ENCODE measurements around the gene CD34. TPM values are rescaled to one million over a fixed set of nuclear protein-coding genes. Genes with fewer than 3 reads are reported as not detected.
"Not testable (repeated sequence)": the region's sequence is repeated elsewhere in the genome, so short reads cannot be mapped to it uniquely, and the experiment has no call there.

The CD34 gene
- polyA plus RNA-seq, 3 donors from 2014 or later = not detected

- peaks cover 0 to 8% (median 6%) of the 10 kb centered on the region in 3 donors for H3K27me3 Mint-ChIP-seq (ENCODE audit: low read depth in 3 of 3)
- no peak overlapping the region for H3K4me3 Mint-ChIP-seq
- DNase-seq = no peak
- H3K36me3 Mint-ChIP-seq = no peaks in the 10 kb centered on the region
- no peak overlapping the region for H3K27ac Mint-ChIP-seq
- peaks cover 33% of the 10 kb centered on the region in 2 donors for H3K4me1 Mint-ChIP-seq
- H3K9me3 Mint-ChIP-seq = no peaks in the 10 kb centered on the region
Measured at GRCh38 chr1:207887542-207888201, 23.3 kb downstream of the CD34 start.

GRCh38 chr1:207886227-207886626 lies 24.7 kb downstream of the CD34 start:
- peak overlapping the region in 1 of 6 donors; percentile 13 for H3K27ac Mint-ChIP-seq
- H3K4me1 Mint-ChIP-seq = peaks cover 41 to 43% of the 10 kb centered on the region in 2 donors
- peaks cover 0 to 8% (median 6%) of the 10 kb centered on the region in 3 donors for H3K27me3 Mint-ChIP-seq (ENCODE audit: low read depth in 3 of 3)
- no peak for DNase-seq
- no peaks in the 10 kb centered on the region for H3K36me3 Mint-ChIP-seq
- H3K9me3 Mint-ChIP-seq = no peaks in the 10 kb centered on the region
- no peak overlapping the region for H3K4me3 Mint-ChIP-seq

GRCh38 chr1:207885129-207886032 lies 25.5 kb downstream of the CD34 start:
- peak overlapping the region in 3 of 5 donors; percentile 9 to 36 (median 34) for H3K4me3 Mint-ChIP-seq
- peaks cover 41 to 43% of the 10 kb centered on the region in 2 donors for H3K4me1 Mint-ChIP-seq
- peak overlapping the region; percentile 44 to 99 (median 86) for H3K27ac Mint-ChIP-seq
- H3K9me3 Mint-ChIP-seq = no peaks in the 10 kb centered on the region
- peaks cover 0 to 8% (median 8%) of the 10 kb centered on the region in 3 donors for H3K27me3 Mint-ChIP-seq (ENCODE audit: low read depth in 3 of 3)
- no peaks in the 10 kb centered on the region for H3K36me3 Mint-ChIP-seq
- peak; percentile 62 to 70 (median 66) for DNase-seq

- H3K27ac Mint-ChIP-seq = peak overlapping the region; percentile 91 to 99 (median 96)
- DNase-seq = no peak
- peaks cover 0 to 8% (median 6%) of the 10 kb centered on the region in 3 donors for H3K27me3 Mint-ChIP-seq (ENCODE audit: low read depth in 3 of 3)
- peaks cover 41 to 43% of the 10 kb centered on the region in 2 donors for H3K4me1 Mint-ChIP-seq
- H3K9me3 Mint-ChIP-seq = no peaks in the 10 kb centered on the region
- H3K36me3 Mint-ChIP-seq = no peaks in the 10 kb centered on the region
- peak overlapping the region; percentile 84 to 92 (median 88) for H3K4me3 Mint-ChIP-seq
Measured at GRCh38 chr1:207884266-207885029, 26.5 kb downstream of the CD34 start.

GRCh38 chr1:207883660-207884250 lies 27.2 kb downstream of the CD34 start:
- peaks cover 41 to 43% of the 10 kb centered on the region in 2 donors for H3K4me1 Mint-ChIP-seq
- peak overlapping the region; percentile 84 to 92 (median 88) for H3K4me3 Mint-ChIP-seq
- H3K9me3 Mint-ChIP-seq = no peaks in the 10 kb centered on the region
- no peak for DNase-seq
- H3K27me3 Mint-ChIP-seq (ENCODE audit: low read depth in 3 of 3) = peaks cover 0 to 6% (median 5%) of the 10 kb centered on the region in 3 donors
- no peaks in the 10 kb centered on the region for H3K36me3 Mint-ChIP-seq
- H3K27ac Mint-ChIP-seq = peak overlapping the region; percentile 91 to 99 (median 96)

- peaks cover 38 to 43% of the 10 kb centered on the region in 2 donors for H3K4me1 Mint-ChIP-seq
- no peaks in the 10 kb centered on the region for H3K9me3 Mint-ChIP-seq
- peak; percentile 35 to 56 (median 52) for DNase-seq
- H3K27me3 Mint-ChIP-seq (ENCODE audit: low read depth in 3 of 3) = peaks cover 0 to 5% (median 5%) of the 10 kb centered on the region in 3 donors
- peak overlapping the region; percentile 91 to 99 (median 96) for H3K27ac Mint-ChIP-seq
- no peaks in the 10 kb centered on the region for H3K36me3 Mint-ChIP-seq
- H3K4me3 Mint-ChIP-seq = peak overlapping the region; percentile 84 to 92 (median 88)
Measured at GRCh38 chr1:207883104-207883651, 27.7 kb downstream of the CD34 start.

GRCh38 chr1:207882692-207883091 lies 28.2 kb downstream of the CD34 start:
- Mint-ChIP-seq H3K9me3 (no peaks in the 10 kb centered on the region), H3K27ac (peak overlapping the region; percentile 91 to 99 (median 96)), H3K36me3 (no peaks in the 10 kb centered on the region), H3K27me3 (ENCODE audit: low read depth in 3 of 3) (peaks cover 0 to 5% (median 5%) of the 10 kb centered on the region in 3 donors), H3K4me3 (peak overlapping the region; percentile 84 to 92 (median 88)), H3K4me1 (peaks cover 38 to 43% of the 10 kb centered on the region in 2 donors)
- DNase-seq = no peak

- peaks cover 30 to 33% of the 10 kb centered on the region in 2 donors for H3K4me1 Mint-ChIP-seq
- H3K36me3 Mint-ChIP-seq = no peaks in the 10 kb centered on the region
- no peak overlapping the region for H3K27ac Mint-ChIP-seq
- DNase-seq = no peak
- peaks cover 0 to 2% (median 2%) of the 10 kb centered on the region in 3 donors for H3K27me3 Mint-ChIP-seq (ENCODE audit: low read depth in 3 of 3)
- H3K4me3 Mint-ChIP-seq = no peak overlapping the region
- no peaks in the 10 kb centered on the region for H3K9me3 Mint-ChIP-seq
Measured at GRCh38 chr1:207878939-207879338, 32.0 kb downstream of the CD34 start.

- H3K27me3 Mint-ChIP-seq (ENCODE audit: low read depth in 3 of 3); H3K4me3 Mint-ChIP-seq; DNase-seq; H3K36me3 Mint-ChIP-seq; H3K9me3 Mint-ChIP-seq: not testable (repeated sequence)
- H3K4me1 Mint-ChIP-seq = peaks cover 30 to 33% of the 10 kb centered on the region in 2 donors
- H3K27ac Mint-ChIP-seq = peak overlapping the region in 1 of 6 donors; percentile 8
Measured at GRCh38 chr1:207877914-207878313, 33.0 kb downstream of the CD34 start.

GRCh38 chr1:207876131-207876530 lies 34.8 kb downstream of the CD34 start:
- Mint-ChIP-seq H3K27me3 (ENCODE audit: low read depth in 3 of 3) (peaks cover 0 to 3% (median 2%) of the 10 kb centered on the region in 3 donors), H3K9me3 (no peaks in the 10 kb centered on the region), H3K4me3 (no peak overlapping the region), H3K36me3 (no peaks in the 10 kb centered on the region), H3K4me1 (peaks cover 28 to 30% of the 10 kb centered on the region in 2 donors), H3K27ac (peak overlapping the region in 1 of 6 donors; percentile 40)
- DNase-seq = no peak

GRCh38 chr1:207875532-207875931 lies 35.4 kb downstream of the CD34 start:
- Mint-ChIP-seq H3K4me3 (peak overlapping the region in 1 of 5 donors; percentile 26), H3K4me1 (peaks cover 31 to 35% of the 10 kb centered on the region in 2 donors), H3K36me3 (no peaks in the 10 kb centered on the region), H3K27me3 (ENCODE audit: low read depth in 3 of 3) (peaks cover 0 to 4% (median 2%) of the 10 kb centered on the region in 3 donors), H3K27ac (no peak overlapping the region), H3K9me3 (no peaks in the 10 kb centered on the region)
- DNase-seq = no peak

- peaks cover 45 to 50% of the 10 kb centered on the region in 2 donors for H3K4me1 Mint-ChIP-seq
- H3K9me3 Mint-ChIP-seq = no peaks in the 10 kb centered on the region
Measured at GRCh38 chr1:207873055-207873890, 37.7 kb downstream of the CD34 start.

More at GRCh38 chr1:207873055-207873890, 37.7 kb downstream of the CD34 start:
- no peaks in the 10 kb centered on the region for H3K36me3 Mint-ChIP-seq
- H3K27me3 Mint-ChIP-seq (ENCODE audit: low read depth in 3 of 3) = peaks cover 4 to 5% (median 4%) of the 10 kb centered on the region in 3 donors
- H3K27ac Mint-ChIP-seq = peak overlapping the region; percentile 65 to 88 (median 80)
- peak overlapping the region; percentile 55 to 76 (median 73) for H3K4me3 Mint-ChIP-seq
- peak in 2 of 3 donors; percentile 15 to 22 for DNase-seq
